A673 (cell line): ENCODE results near the gene FPGS.
"Not testable (repeated sequence)": the region's sequence is repeated elsewhere in the genome, so short reads cannot be mapped to it uniquely, and the experiment has no call there.

ENCODE experiments used
- CTCF ChIP-seq: fragments of 300-800, 200-600 bp; sonication (generic); conservative IDR thresholded peaks from 2 replicates; pipeline ENCODE4 v1.5.1; 2017; ENCODE audit warnings: low read depth, mild to moderate bottlenecking, antibody characterized with exemption, low read length, moderate library complexity, mixed read lengths
- EZH2 ChIP-seq: fragments of 200-600 bp; sonication (generic); IDR thresholded peaks from 2 replicates; pipeline ENCODE4 v1.6.1; 2017; ENCODE audit warnings: borderline replicate concordance, low read depth, mild to moderate bottlenecking, mixed read lengths, antibody characterized with exemption, low read length; ENCODE audit not compliant: poor library complexity, severe bottlenecking

GRCh38 chr9:127780909-127781308 is 21.8 kb upstream of the FPGS start:
- TF ChIP-seq CTCF, EZH2: not testable (repeated sequence)
